T-cell (primary cell): ENCODE results near the gene METTL21C. TPM values are rescaled to one million over a fixed set of nuclear protein-coding genes. Genes with fewer than 3 reads are reported as not detected.

ENCODE experiments used
- ATAC-seq, 4 experiments: fragments of 200-7000 bp in 3 of 4; fragments of 150-1000 bp in 1 of 4; cut with Tn5 transposase; replicated peaks in 1 of 4; 1 replicate in 3 of 4; 2 replicates in 1 of 4; pipeline ENCODE4 v1.10.0; 2021; ENCODE audit warnings: moderate library complexity in 3 of 4, mild to moderate bottlenecking in 2 of 4, moderate number of reproducible peaks in 1 of 4
- CTCF ChIA-PET, 2 donors: fragments of 300-600 bp; sonication (Branson Sonifier 250); formaldehyde crosslinking; loops; one replicate each; lab custom pipeline; 2022; ENCODE audit warnings: antibody characterized with exemption in 2 of 2; lab: Charles Lee
- POLR2A ChIA-PET, 2 donors: fragments of 300-600 bp; sonication (Branson Sonifier 250); formaldehyde crosslinking; loops; one replicate each; lab custom pipeline; 2022; ENCODE audit warnings: antibody characterized with exemption in 2 of 2; lab: Charles Lee
- DNase-seq, 35 experiments: peaks; one replicate each; pipeline versions ENCODE4 v3.0.0 to v3.0.0-alpha.2; 2013 to 2023
- H3K27ac ChIP-seq: one replicate; pipeline ENCODE4 v1.5.1; 2013; ENCODE audit warnings: low read length
- H3K27me3 ChIP-seq, 2 experiments: replicated peaks in 1 of 2; 1 replicate in 1 of 2; 2 replicates in 1 of 2; pipeline versions ENCODE4 v1.6.1 to v1.7.0; 2013; ENCODE audit warnings: low read length in 1 of 2, mixed read lengths in 1 of 2; ENCODE audit not compliant: control insufficient read depth in 2 of 2, insufficient read depth in 2 of 2; ENCODE audit errors: extremely low read depth in 1 of 2
- H3K36me3 ChIP-seq, 2 donors: 1 replicate in 1 of 2; 2 replicates in 1 of 2; pipeline versions ENCODE4 v1.6.1 to v1.7.0; 2013; ENCODE audit warnings: low read length in 1 of 2; ENCODE audit not compliant: control insufficient read depth in 2 of 2, insufficient read depth in 1 of 2; ENCODE audit errors: extremely low read depth in 1 of 2
- H3K4me1 ChIP-seq, 2 experiments: 1 replicate in 1 of 2; 2 replicates in 1 of 2; pipeline versions ENCODE4 v1.6.1 to v1.7.0; 2013; ENCODE audit warnings: low read length in 2 of 2, mixed read lengths in 1 of 2; ENCODE audit not compliant: insufficient read depth in 2 of 2, control insufficient read depth in 1 of 2; ENCODE audit errors: extremely low read depth in 1 of 2
- H3K4me3 ChIP-seq, 2 donors: 1 replicate in 1 of 2; 2 replicates in 1 of 2; pipeline versions ENCODE4 v1.5.1 to v1.7.0; 2013; ENCODE audit warnings: mild to moderate bottlenecking in 2 of 2, low read length in 1 of 2, moderate library complexity in 1 of 2; ENCODE audit not compliant: control insufficient read depth in 1 of 2; ENCODE audit errors: extremely low read depth in 1 of 2
- H3K9me3 ChIP-seq: 2 replicates; pipeline ENCODE4 v1.7.0; 2013
- H3K27ac Mint-ChIP-seq, 2 donors: one replicate each; pipeline ENCODE4 v1.8.0; 2020 to 2021; ENCODE audit warnings: mild to moderate bottlenecking in 2 of 2, mixed read lengths in 2 of 2
- H3K27me3 Mint-ChIP-seq, 2 donors: one replicate each; pipeline ENCODE4 v1.8.0; 2021 to 2022; ENCODE audit warnings: mixed read lengths in 2 of 2
- H3K36me3 Mint-ChIP-seq: one replicate; pipeline ENCODE4 v1.8.0; 2021; ENCODE audit warnings: mixed read lengths
- H3K4me1 Mint-ChIP-seq, 3 donors: one replicate each; pipeline ENCODE4 v1.8.0; 2020 to 2022; ENCODE audit warnings: mixed read lengths in 3 of 3, mild to moderate bottlenecking in 1 of 3
- H3K4me3 Mint-ChIP-seq, 3 donors: one replicate each; pipeline ENCODE4 v1.8.0; 2020 to 2022; ENCODE audit warnings: mild to moderate bottlenecking in 3 of 3, mixed read lengths in 3 of 3, moderate library complexity in 3 of 3
- H3K9me3 Mint-ChIP-seq, 3 donors: one replicate each; pipeline ENCODE4 v1.8.0; 2020 to 2022; ENCODE audit warnings: mixed read lengths in 3 of 3
- WGBS: methylation state at CpG from one replicate; pipeline ENCODE4 v1.1.5; 2013; ENCODE audit warnings: missing lambda C conversion rate; ENCODE audit not compliant: insufficient coverage; 5-methylcytosine and 5-hydroxymethylcytosine counted together
- total RNA-seq, 35 experiments: library from RNA in 6 of 35; stranded (reverse) in 6 of 35; fragments of 120-200 nt in 1 of 35; gene quantifications; one replicate each; pipeline versions ENCODE4 v1.2.1 to v1.2.4 and lab custom pipeline; 2013 to 2026

The METTL21C gene
- total RNA-seq (not detected), total RNA-seq (lab: John Stamatoyannopoulos, UW) (0 to 0.12 (median 0) reads per million in 29 experiments)
- not detected for total RNA-seq (2013)

- ATAC-seq (no peak), DNase-seq (no peak)
- peaks cover 31 to 51% of the 10 kb centered on the region in 2 donors for H3K27me3 Mint-ChIP-seq
- CTCF ChIA-PET = no interaction called here
- no peaks in the 10 kb centered on the region for H3K36me3 Mint-ChIP-seq
- no peak within 1 kb of the TSS for H3K27ac Mint-ChIP-seq
- H3K27me3 ChIP-seq = peaks cover 0 to 31% of the 10 kb centered on the region in 2 experiments
- 94% methylated on average over 4 of the region's 6 CpGs for WGBS
- H3K9me3 Mint-ChIP-seq = peaks cover 6 to 11% (median 9%) of the 10 kb centered on the region in 3 donors
- H3K4me3 Mint-ChIP-seq = no peak within 1 kb of the TSS
- H3K36me3 ChIP-seq = no peaks in the 10 kb centered on the region
- no peak within 1 kb of the TSS for H3K27ac ChIP-seq
- POLR2A ChIA-PET = no interaction called here
- H3K9me3 ChIP-seq = no peaks in the 10 kb centered on the region
- no peaks in the 10 kb centered on the region for H3K4me1 ChIP-seq
- no peak within 1 kb of the TSS for H3K4me3 ChIP-seq
- H3K4me1 Mint-ChIP-seq = no peaks in the 10 kb centered on the region
These were observed at the start of gene METTL21C for GRCh38 chr13:102694937-102695336. METTL21C (minus strand) TSS chr13:102695044; CDS start chr13:102694498, 546 bp downstream.

GRCh38 chr13:102742506-102742905, 47.7 kb upstream of the METTL21C start:
- H3K4me1 ChIP-seq = no peaks in the 10 kb centered on the region
- H3K27ac Mint-ChIP-seq = no peak overlapping the region

GRCh38 chr13:102742101-102742500, 47.3 kb upstream of the METTL21C start:
- ChIA-PET CTCF (no interaction called here), POLR2A (no interaction called here)
- Mint-ChIP-seq H3K9me3 (peaks cover 12 to 33% (median 18%) of the 10 kb centered on the region in 3 donors), H3K27ac (no peak overlapping the region), H3K4me1 (no peaks in the 10 kb centered on the region), H3K36me3 (peaks cover 5% of the 10 kb centered on the region), H3K4me3 (no peak overlapping the region), H3K27me3 (peaks cover 33 to 52% of the 10 kb centered on the region in 2 donors)
- Histone ChIP-seq H3K4me1 (no peaks in the 10 kb centered on the region), H3K9me3 (peaks cover 3% of the 10 kb centered on the region), H3K27me3 (no peaks in the 10 kb centered on the region), H3K27ac (no peak overlapping the region), H3K36me3 (no peaks in the 10 kb centered on the region), H3K4me3 (no peak overlapping the region)
- ATAC-seq = no peak
- no peak for DNase-seq
- WGBS = 71% methylated on average over 1 of the region's 1 CpG

More at GRCh38 chr13:102742506-102742905, 47.7 kb upstream of the METTL21C start:
- peaks cover 33 to 54% of the 10 kb centered on the region in 2 donors for H3K27me3 Mint-ChIP-seq
- DNase-seq (no peak), ATAC-seq (no peak)
- H3K4me3 Mint-ChIP-seq = no peak overlapping the region
- no peak overlapping the region for H3K4me3 ChIP-seq
- no peak overlapping the region for H3K27ac ChIP-seq
- no peaks in the 10 kb centered on the region for H3K36me3 ChIP-seq
- POLR2A ChIA-PET = no interaction called here
- CTCF ChIA-PET = no interaction called here
- peaks cover 12 to 33% (median 18%) of the 10 kb centered on the region in 3 donors for H3K9me3 Mint-ChIP-seq
- peaks cover 5% of the 10 kb centered on the region for H3K36me3 Mint-ChIP-seq
- peaks cover 3% of the 10 kb centered on the region for H3K9me3 ChIP-seq
- H3K27me3 ChIP-seq = no peaks in the 10 kb centered on the region
- no peaks in the 10 kb centered on the region for H3K4me1 Mint-ChIP-seq

GRCh38 chr13:102729560-102730270, 34.9 kb upstream of the METTL21C start:
- H3K9me3 ChIP-seq = no peaks in the 10 kb centered on the region
- DNase-seq = no peak
- CTCF ChIA-PET = no interaction called here
- H3K4me1 Mint-ChIP-seq = peaks cover 0 to 5% (median 3%) of the 10 kb centered on the region in 3 donors
- no peak overlapping the region for H3K4me3 Mint-ChIP-seq
- no peak overlapping the region for H3K27ac ChIP-seq
- H3K4me3 ChIP-seq = no peak overlapping the region
- H3K27me3 Mint-ChIP-seq = peaks cover 10 to 14% of the 10 kb centered on the region in 2 donors
- H3K27me3 ChIP-seq = no peaks in the 10 kb centered on the region
- POLR2A ChIA-PET = no interaction called here
- no CpG with 5 or more reads among the region's 8 CpGs for WGBS
- H3K36me3 ChIP-seq = no peaks in the 10 kb centered on the region
- H3K9me3 Mint-ChIP-seq = no peaks in the 10 kb centered on the region
- H3K4me1 ChIP-seq = no peaks in the 10 kb centered on the region
- no peaks in the 10 kb centered on the region for H3K36me3 Mint-ChIP-seq
- H3K27ac Mint-ChIP-seq = no peak overlapping the region
- no peak for ATAC-seq

GRCh38 chr13:102726430-102726829, 31.6 kb upstream of the METTL21C start:
- peak in 1 of 35 experiments; percentile 28 for DNase-seq
- Mint-ChIP-seq H3K9me3 (no peaks in the 10 kb centered on the region), H3K36me3 (no peaks in the 10 kb centered on the region), H3K4me3 (no peak overlapping the region), H3K27ac (no peak overlapping the region), H3K4me1 (peaks cover 0 to 7% (median 3%) of the 10 kb centered on the region in 3 donors), H3K27me3 (peaks cover 6 to 7% of the 10 kb centered on the region in 2 donors)
- ATAC-seq = peak in 1 of 4 experiments; percentile 23
- Histone ChIP-seq H3K4me1 (no peaks in the 10 kb centered on the region), H3K9me3 (no peaks in the 10 kb centered on the region), H3K4me3 (no peak overlapping the region), H3K27ac (no peak overlapping the region), H3K36me3 (no peaks in the 10 kb centered on the region), H3K27me3 (no peaks in the 10 kb centered on the region)
- no CpG with 5 or more reads among the region's 2 CpGs for WGBS
- POLR2A ChIA-PET = no interaction called here
- CTCF ChIA-PET = interaction anchor here in 1 of 2 donors (0.7 kb wide), 1 partner anchor 174 kb away, joined by 3 read pairs; no protein-coding TSS in a partner anchor

GRCh38 chr13:102724923-102725322, 30.1 kb upstream of the METTL21C start:
- CTCF ChIA-PET = interaction anchor here in 1 of 2 donors (0.5 to 1.5 kb wide), 5 partner anchors 123 to 145 kb away, joined by 3 to 12 read pairs (median 5); no protein-coding TSS in a partner anchor
- POLR2A ChIA-PET = no interaction called here
- Histone ChIP-seq H3K4me3 (no peak overlapping the region), H3K4me1 (no peaks in the 10 kb centered on the region), H3K9me3 (no peaks in the 10 kb centered on the region), H3K27me3 (no peaks in the 10 kb centered on the region), H3K36me3 (no peaks in the 10 kb centered on the region), H3K27ac (no peak overlapping the region)
- peak in 1 of 35 experiments; percentile 40 for DNase-seq
- no peak overlapping the region for H3K4me3 Mint-ChIP-seq
- WGBS = no CpG with 5 or more reads among the region's 6 CpGs
- H3K9me3 Mint-ChIP-seq = no peaks in the 10 kb centered on the region
- no peak for ATAC-seq
- H3K27me3 Mint-ChIP-seq = peaks cover 5 to 6% of the 10 kb centered on the region in 2 donors
- H3K4me1 Mint-ChIP-seq = peaks cover 0 to 7% (median 3%) of the 10 kb centered on the region in 3 donors
- no peak overlapping the region for H3K27ac Mint-ChIP-seq
- H3K36me3 Mint-ChIP-seq = no peaks in the 10 kb centered on the region
